Ishikawa (cell line): ENCODE data around the gene B4GALNT4.

Experiments
- CEBPB ChIP-seq: IDR thresholded peaks from 2 replicates; pipeline ENCODE4 v1.6.1; 2012
- CREB1 ChIP-seq: IDR thresholded peaks from 2 replicates; pipeline ENCODE4 v1.6.1; 2012; ENCODE audit warnings: low read depth
- EGR1 ChIP-seq: IDR thresholded peaks from 2 replicates; pipeline ENCODE4 v1.6.1; 2012
- EP300 ChIP-seq: IDR thresholded peaks from 2 replicates; pipeline ENCODE4 v1.6.1; 2012; ENCODE audit warnings: borderline replicate concordance
- FOXM1 ChIP-seq: IDR thresholded peaks from 2 replicates; pipeline ENCODE4 v1.6.1; 2012; ENCODE audit warnings: low read depth, borderline replicate concordance
- MAX ChIP-seq: IDR thresholded peaks from 2 replicates; pipeline ENCODE4 v1.6.1; 2012
- NFIC ChIP-seq: IDR thresholded peaks from 2 replicates; pipeline ENCODE4 v1.6.1; 2012
- RAD21 ChIP-seq: IDR thresholded peaks from 2 replicates; pipeline ENCODE4 v1.6.1; 2012; ENCODE audit warnings: low read depth
- REST ChIP-seq: IDR thresholded peaks from 2 replicates; pipeline ENCODE4 v1.6.1; 2012; ENCODE audit warnings: low read depth, mild to moderate bottlenecking
- TAF1 ChIP-seq: IDR thresholded peaks from 2 replicates; pipeline ENCODE4 v1.6.1; 2012; ENCODE audit warnings: low read depth, mild to moderate bottlenecking
- TCF12 ChIP-seq: IDR thresholded peaks from 2 replicates; pipeline ENCODE4 v1.6.1; 2012; ENCODE audit warnings: low read depth
- TEAD4 ChIP-seq: IDR thresholded peaks from 2 replicates; pipeline ENCODE4 v1.6.1; 2012
- USF1 ChIP-seq: IDR thresholded peaks from 2 replicates; pipeline ENCODE4 v1.6.1; 2012
- YY1 ChIP-seq: IDR thresholded peaks from 2 replicates; pipeline ENCODE4 v1.6.1; 2012; ENCODE audit warnings: low read depth
- ZBTB7A ChIP-seq: IDR thresholded peaks from 2 replicates; pipeline ENCODE4 v1.6.1; 2012; ENCODE audit warnings: low read depth

Gene B4GALNT4

GRCh38 chr11:365831-366230 lies 3.5 kb upstream of the B4GALNT4 start:
- TF ChIP-seq ZBTB7A = no peak
- no peak for TF ChIP-seq CEBPB
- no peak for TF ChIP-seq YY1
- no peak for TF ChIP-seq TAF1
- no peak for TF ChIP-seq FOXM1
- no peak for TF ChIP-seq CREB1
- TF ChIP-seq NFIC = no peak
- TF ChIP-seq EP300 = no peak
- TF ChIP-seq USF1 = no peak
- TF ChIP-seq REST = no peak
- no peak for TF ChIP-seq MAX
- no peak for TF ChIP-seq EGR1
- TF ChIP-seq RAD21 = no peak
- no peak for TF ChIP-seq TCF12
- TF ChIP-seq TEAD4 = no peak

GRCh38 chr11:367956-368413 lies 1.3 kb upstream of the B4GALNT4 start:
- TF ChIP-seq EGR1 (no peak), TAF1 (no peak), MAX (no peak), USF1 (no peak), ZBTB7A (no peak), CEBPB (no peak), FOXM1 (no peak), CREB1 (no peak), TCF12 (no peak), NFIC (no peak), EP300 (no peak), RAD21 (no peak), REST (no peak)

- TF ChIP-seq USF1 = no peak
- peak; percentile 50; the same call in 1 of the 2 replicates for TF ChIP-seq ZBTB7A
- no peak for TF ChIP-seq EGR1
- TF ChIP-seq RAD21 = no peak
- no peak for TF ChIP-seq MAX
- TF ChIP-seq FOXM1 = no peak
- no peak for TF ChIP-seq NFIC
- no peak for TF ChIP-seq CREB1
- no peak for TF ChIP-seq TCF12
- TF ChIP-seq YY1 = no peak
- TF ChIP-seq TAF1 = no peak
- TF ChIP-seq CEBPB = no peak
- peak; percentile 55 for TF ChIP-seq REST
- TF ChIP-seq TEAD4 = no peak
- no peak for TF ChIP-seq EP300
These were observed 624 bp upstream of the B4GALNT4 start for GRCh38 chr11:368414-369335.
